Erythroblast (primary cell): ENCODE measurements around the gene PGF.

Experiments
- GATA1 ChIP-seq: IDR thresholded peaks from 2 replicates; pipeline ENCODE4 v1.6.1; 2011; ENCODE audit warnings: low read depth, mild to moderate bottlenecking, control low read depth, low read length, moderate library complexity
- POLR2A ChIP-seq: IDR thresholded peaks from 2 replicates; pipeline ENCODE4 v1.6.1; 2011; ENCODE audit warnings: mild to moderate bottlenecking, low read length

DNA sequence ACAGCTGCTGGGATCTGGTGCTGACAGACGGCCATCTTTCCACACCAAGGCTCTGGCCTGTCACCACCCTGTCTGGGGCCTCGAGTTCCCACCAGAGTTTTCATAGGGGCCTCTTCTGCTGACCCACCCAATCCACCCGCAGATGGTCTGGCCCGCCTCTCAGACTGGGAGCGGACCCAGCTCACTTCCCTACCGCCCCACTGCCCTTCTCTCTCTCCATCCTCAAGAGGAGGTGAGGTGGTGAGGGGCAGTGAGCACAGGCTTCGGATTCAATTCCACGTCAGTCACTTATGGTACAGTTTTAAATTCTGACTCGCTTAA is 20.1 kb downstream of the PGF start:
- TF ChIP-seq POLR2A: no peak
- no peak for TF ChIP-seq GATA1
